SK-N-SH (cell line): Measurements from ENCODE around the gene CD207.

ENCODE experiments used
- GABPA ChIP-seq: IDR thresholded peaks from 2 replicates; pipeline ENCODE4 v1.4.0; 2012; ENCODE audit warnings: low read depth, mild to moderate bottlenecking
- POLR2AphosphoS5 ChIP-seq: IDR thresholded peaks from 2 replicates; pipeline ENCODE4 v1.6.1; 2012; ENCODE audit warnings: low read depth, low read length
- RXRA ChIP-seq: IDR thresholded peaks from 2 replicates; pipeline ENCODE4 v1.4.0; 2012; ENCODE audit warnings: low read depth, mild to moderate bottlenecking, borderline replicate concordance
- SIN3A ChIP-seq: IDR thresholded peaks from 2 replicates; pipeline ENCODE4 v1.6.1; 2012; ENCODE audit warnings: low read depth, mild to moderate bottlenecking, low read length, moderate library complexity, borderline replicate concordance
- TF ChIP-seq, protein P1 (sequence below): fragments of 200-600 bp; sonication (generic); IDR thresholded peaks from 2 replicates; pipeline ENCODE4 v1.6.1; 2017; ENCODE audit warnings: antibody characterized with exemption, mild to moderate bottlenecking, moderate library complexity

DNA sequence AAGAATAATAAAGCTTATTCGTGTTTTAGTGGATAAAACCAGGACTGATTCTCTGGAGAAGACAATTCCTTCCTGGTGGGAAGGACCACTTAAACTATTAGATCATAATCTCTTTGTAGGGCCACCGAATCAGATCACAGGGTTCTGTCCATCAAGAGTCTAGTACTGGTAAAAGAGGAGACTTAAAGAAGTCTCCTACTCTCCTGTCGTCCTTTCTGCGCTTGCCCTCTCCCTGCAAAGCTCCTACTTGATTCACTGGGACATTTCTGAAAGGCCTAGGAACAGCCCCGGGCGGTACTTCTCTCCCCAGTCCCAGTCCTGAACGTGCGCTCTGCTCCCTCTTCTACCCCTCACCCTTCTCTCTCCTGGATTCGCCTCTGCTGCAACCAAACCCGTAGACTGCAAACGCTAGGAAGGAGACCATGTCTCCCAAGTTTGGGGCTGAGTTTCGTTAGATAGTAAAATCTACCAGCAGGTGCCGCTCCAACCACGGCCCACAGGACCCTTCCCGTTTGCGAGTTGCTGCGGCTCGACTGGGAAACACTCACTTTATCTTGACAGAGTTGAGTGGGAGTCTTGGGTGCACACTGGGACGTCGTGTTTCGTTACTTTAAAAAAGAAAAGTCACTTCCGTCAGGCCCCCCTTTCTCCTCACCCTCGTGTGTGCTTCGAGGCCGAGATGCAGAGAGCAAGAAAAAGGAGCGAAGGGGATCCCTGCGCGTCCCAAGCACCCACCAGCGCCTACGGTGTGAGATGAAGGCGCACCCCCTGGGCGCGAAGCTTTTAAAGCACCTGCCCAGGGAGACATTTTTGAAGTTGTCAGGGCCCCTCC lies 46.1 kb downstream of the CD207 start:
- TF ChIP-seq, protein P1, sequence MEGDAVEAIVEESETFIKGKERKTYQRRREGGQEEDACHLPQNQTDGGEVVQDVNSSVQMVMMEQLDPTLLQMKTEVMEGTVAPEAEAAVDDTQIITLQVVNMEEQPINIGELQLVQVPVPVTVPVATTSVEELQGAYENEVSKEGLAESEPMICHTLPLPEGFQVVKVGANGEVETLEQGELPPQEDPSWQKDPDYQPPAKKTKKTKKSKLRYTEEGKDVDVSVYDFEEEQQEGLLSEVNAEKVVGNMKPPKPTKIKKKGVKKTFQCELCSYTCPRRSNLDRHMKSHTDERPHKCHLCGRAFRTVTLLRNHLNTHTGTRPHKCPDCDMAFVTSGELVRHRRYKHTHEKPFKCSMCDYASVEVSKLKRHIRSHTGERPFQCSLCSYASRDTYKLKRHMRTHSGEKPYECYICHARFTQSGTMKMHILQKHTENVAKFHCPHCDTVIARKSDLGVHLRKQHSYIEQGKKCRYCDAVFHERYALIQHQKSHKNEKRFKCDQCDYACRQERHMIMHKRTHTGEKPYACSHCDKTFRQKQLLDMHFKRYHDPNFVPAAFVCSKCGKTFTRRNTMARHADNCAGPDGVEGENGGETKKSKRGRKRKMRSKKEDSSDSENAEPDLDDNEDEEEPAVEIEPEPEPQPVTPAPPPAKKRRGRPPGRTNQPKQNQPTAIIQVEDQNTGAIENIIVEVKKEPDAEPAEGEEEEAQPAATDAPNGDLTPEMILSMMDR = peak; percentile 69
- TF ChIP-seq GABPA = no peak
- no peak for TF ChIP-seq POLR2AphosphoS5
- TF ChIP-seq RXRA = no peak
- TF ChIP-seq SIN3A = no peak
